CD8-positive, alpha-beta memory T cell (primary cell): ENCODE measurements around the gene PACS1. TPM values are rescaled to one million over a fixed set of nuclear protein-coding genes. Genes with fewer than 3 reads are reported as not detected.
"Not testable (repeated sequence)": the region's sequence is repeated elsewhere in the genome, so short reads cannot be mapped to it uniquely, and the experiment has no call there.

ENCODE experiments used
- CTCF ChIA-PET: fragments of 350-600 bp; sonication (Branson Sonifier 250); formaldehyde crosslinking; loops from one replicate; lab custom pipeline; 2021; ENCODE audit warnings: antibody characterized with exemption; lab: Charles Lee
- POLR2A ChIA-PET: fragments of 350-600 bp; sonication (Branson Sonifier 250); formaldehyde crosslinking; loops from one replicate; lab custom pipeline; 2021; ENCODE audit warnings: antibody characterized with exemption; lab: Charles Lee
- DNase-seq, 5 donors: peaks; one replicate each; pipeline versions ENCODE4 v3.0.0 to v3.0.0-alpha.2; 2020 to 2022; ENCODE audit warnings: mixed read lengths in 1 of 5
- H3K27ac ChIP-seq: one replicate; pipeline ENCODE4 v1.7.0; 2013; ENCODE audit warnings: low read depth, mild to moderate bottlenecking, low read length, moderate library complexity
- H3K27me3 ChIP-seq: 2 replicates; pipeline ENCODE4 v1.7.0; 2013; ENCODE audit warnings: low read length, mild to moderate bottlenecking; ENCODE audit not compliant: insufficient read depth, poor library complexity, severe bottlenecking
- H3K36me3 ChIP-seq: 2 replicates; pipeline ENCODE4 v1.7.0; 2013; ENCODE audit warnings: mild to moderate bottlenecking, low read length, moderate library complexity; ENCODE audit not compliant: insufficient read depth
- H3K4me1 ChIP-seq: 2 replicates; pipeline ENCODE4 v1.7.0; 2013; ENCODE audit warnings: mild to moderate bottlenecking, low read length, moderate library complexity; ENCODE audit not compliant: insufficient read depth
- H3K4me3 ChIP-seq: 2 replicates; pipeline ENCODE4 v1.7.0; 2013; ENCODE audit warnings: mild to moderate bottlenecking, low read length
- H3K9me3 ChIP-seq: 2 replicates; pipeline ENCODE4 v1.7.0; 2013; ENCODE audit warnings: mild to moderate bottlenecking, low read length
- H3K27ac Mint-ChIP-seq, 8 donors: one replicate each; pipeline ENCODE4 v1.8.0; 2020 to 2021; ENCODE audit warnings: mixed read lengths in 8 of 8, mild to moderate bottlenecking in 6 of 8, inconsistent platforms in 3 of 8, moderate library complexity in 3 of 8
- H3K27me3 Mint-ChIP-seq, 2 donors: one replicate each; pipeline ENCODE4 v1.8.0; 2020 to 2021; ENCODE audit warnings: mixed read lengths in 2 of 2, mild to moderate bottlenecking in 1 of 2, moderate library complexity in 1 of 2
- H3K36me3 Mint-ChIP-seq, 3 donors: one replicate each; pipeline ENCODE4 v1.8.0; 2020 to 2021; ENCODE audit warnings: mixed read lengths in 3 of 3, inconsistent platforms in 1 of 3, mild to moderate bottlenecking in 1 of 3
- H3K4me1 Mint-ChIP-seq, 3 donors: one replicate each; pipeline ENCODE4 v1.8.0; 2020 to 2021; ENCODE audit warnings: mixed read lengths in 3 of 3, inconsistent platforms in 1 of 3, mild to moderate bottlenecking in 1 of 3
- H3K4me3 Mint-ChIP-seq, 7 donors: one replicate each; pipeline ENCODE4 v1.8.0; 2020 to 2021; ENCODE audit warnings: mixed read lengths in 7 of 7, mild to moderate bottlenecking in 6 of 7, moderate library complexity in 4 of 7, inconsistent platforms in 2 of 7
- H3K9me3 Mint-ChIP-seq, 5 donors: one replicate each; pipeline ENCODE4 v1.8.0; 2020 to 2022; ENCODE audit warnings: mixed read lengths in 5 of 5, mild to moderate bottlenecking in 3 of 5, moderate library complexity in 2 of 5, inconsistent platforms in 1 of 5
- polyA plus RNA-seq: library from polyadenylated mRNA; unstranded; fragments of 300-500 nt; fragmentation: Illumina TruSeq; gene quantifications from one replicate; pipeline ENCODE4 v1.2.3, GENCODE V29; 2021
- total RNA-seq, 2 experiments: library from RNA; stranded (reverse); gene quantifications; one replicate each; pipeline ENCODE4 v1.2.3, GENCODE V29; 2021

The PACS1 gene
- total RNA-seq (10 to 100 TPM; 73.3 to 77.4 TPM), polyA plus RNA-seq (86.1 TPM)

GRCh38 chr11:66069715-66070603 lies at the start of gene PACS1:
Gene PACS1 (plus strand): TSS chr11:66070272. CDS start chr11:66070487, 215 bp downstream.
- Mint-ChIP-seq H3K27ac (peak within 1 kb of the TSS; percentile 89 to 99 (median 96)), H3K4me1 (peaks cover 58 to 73% (median 65%) of the 10 kb centered on the region in 3 donors), H3K27me3 (peaks cover 0 to 3% of the 10 kb centered on the region in 2 donors), H3K36me3 (peaks cover 6 to 70% (median 23%) of the 10 kb centered on the region in 3 donors), H3K4me3 (peak within 1 kb of the TSS; percentile 93 to 98 (median 95)), H3K9me3 (no peaks in the 10 kb centered on the region)
- H3K27ac ChIP-seq, result peak within 1 kb of the TSS; percentile 59
- H3K4me3 ChIP-seq, result peak within 1 kb of the TSS; percentile 76
- H3K27me3 ChIP-seq, result no peaks in the 10 kb centered on the region
- ChIA-PET POLR2A (interaction anchor here (1.1 to 4.8 kb wide), 6 partner anchors 11 to 57 kb away, joined by 4 to 43 read pairs (median 6); partner anchors contain the start of gene SF3B2), CTCF (interaction anchor here (1.0 to 8.1 kb wide), 15 partner anchors 10 to 210 kb away, joined by 3 to 103 read pairs (median 9); partner anchors contain the start of gene SF3B2)
- H3K36me3 ChIP-seq, result peaks cover 37% of the 10 kb centered on the region
- H3K9me3 ChIP-seq, result no peaks in the 10 kb centered on the region
- DNase-seq, result peak; percentile 76 to 88 (median 81)
- peaks cover 35% of the 10 kb centered on the region for H3K4me1 ChIP-seq

DNA sequence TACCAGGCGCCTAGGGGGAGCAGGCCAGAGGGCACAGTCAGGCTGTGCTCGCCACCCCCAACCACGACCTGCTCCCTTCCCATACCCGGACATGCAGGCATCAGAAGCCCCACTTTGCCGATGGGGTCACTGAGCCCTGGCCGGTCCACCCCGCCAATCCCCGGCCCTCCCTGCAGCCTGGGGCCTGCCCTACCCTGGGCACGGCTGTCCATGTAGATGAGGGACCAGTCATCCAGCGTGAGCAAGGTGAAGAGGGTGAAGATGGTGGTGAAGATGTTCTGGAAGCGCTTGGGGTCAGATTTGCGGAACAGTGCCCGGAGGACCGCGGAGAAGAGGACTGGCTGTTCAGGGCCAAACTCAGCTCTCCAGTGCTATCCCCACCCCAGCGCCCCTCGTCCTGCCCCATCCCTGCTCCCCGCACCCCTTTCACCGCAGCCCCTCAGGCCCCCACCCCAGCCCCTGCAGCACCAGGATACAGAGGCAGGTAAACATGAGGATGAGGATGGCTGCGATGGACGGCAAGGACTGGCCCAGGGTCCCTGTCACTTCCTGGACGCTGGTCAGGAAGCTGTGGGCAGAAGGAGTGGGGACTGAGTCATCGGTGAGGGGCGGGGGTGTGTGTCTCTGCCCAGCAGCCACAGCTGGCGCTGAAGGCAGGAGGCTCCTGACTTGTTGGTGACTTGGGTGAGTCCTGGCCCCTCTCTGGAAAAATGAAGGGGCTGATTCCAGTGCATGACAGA lies 49.3 kb upstream of the PACS1 start:
- H3K27me3 ChIP-seq, result no peaks in the 10 kb centered on the region
- no peak overlapping the region for H3K27ac ChIP-seq
- no peak overlapping the region for H3K27ac Mint-ChIP-seq
- H3K36me3 Mint-ChIP-seq, result no peaks in the 10 kb centered on the region
- H3K4me3 ChIP-seq, result no peak overlapping the region
- peaks cover 5 to 9% (median 6%) of the 10 kb centered on the region in 3 donors for H3K4me1 Mint-ChIP-seq
- peaks cover 2 to 8% of the 10 kb centered on the region in 2 donors for H3K27me3 Mint-ChIP-seq
- no peaks in the 10 kb centered on the region for H3K9me3 ChIP-seq
- ChIA-PET POLR2A (no interaction called here), CTCF (no interaction called here)
- peaks cover 7% of the 10 kb centered on the region for H3K4me1 ChIP-seq
- H3K36me3 ChIP-seq, result no peaks in the 10 kb centered on the region
- no peak overlapping the region for H3K4me3 Mint-ChIP-seq
- DNase-seq, result no peak
- no peaks in the 10 kb centered on the region for H3K9me3 Mint-ChIP-seq

DNA sequence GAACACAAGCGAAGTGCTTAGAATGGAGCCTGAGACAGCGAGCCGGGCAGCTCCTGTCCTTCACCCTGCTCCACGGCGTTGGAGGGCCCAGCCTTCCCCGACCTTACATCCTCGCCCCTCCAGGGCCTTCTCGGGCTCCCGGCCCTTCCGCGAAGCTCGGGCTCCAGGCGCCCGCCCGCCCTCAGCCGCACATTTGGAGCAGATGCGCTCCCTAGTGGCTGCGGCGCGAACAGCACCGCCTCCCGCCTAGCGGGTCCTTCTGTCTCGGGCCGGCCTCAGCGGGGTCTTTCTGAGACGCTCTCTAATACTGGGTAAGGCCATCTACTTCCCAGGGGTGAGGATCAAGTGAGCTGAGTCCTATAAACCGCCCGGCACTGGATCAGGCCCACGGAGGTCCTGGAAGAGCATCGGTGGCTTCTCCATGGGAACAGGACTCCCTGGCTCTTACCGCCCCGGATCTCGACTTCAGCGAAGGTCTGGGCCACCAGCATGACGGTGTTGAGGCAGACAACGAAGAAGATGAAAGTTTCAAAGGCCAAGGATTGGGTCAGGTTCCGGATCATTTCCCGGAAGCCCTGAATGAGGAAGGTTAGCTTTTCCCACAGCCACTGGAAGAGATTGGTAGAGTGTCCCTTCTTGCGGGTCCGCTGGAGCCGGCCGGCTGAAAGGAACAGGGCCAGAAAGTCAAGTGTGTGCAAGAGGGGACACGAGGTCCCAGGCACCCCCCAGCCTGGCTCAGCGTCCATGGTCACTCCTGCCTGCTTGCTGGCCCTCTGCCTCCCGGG lies 47.5 kb upstream of the PACS1 start:
- H3K4me1 ChIP-seq, result peaks cover 7% of the 10 kb centered on the region
- ChIA-PET POLR2A (interaction anchor here (0.6 to 1.1 kb wide), 3 partner anchors 11 to 311 kb away, joined by 3 to 17 read pairs (median 7); no protein-coding TSS in a partner anchor), CTCF (interaction anchor here (0.6 to 2.2 kb wide), 31 partner anchors 8 to 434 kb away, joined by 3 to 22 read pairs (median 4); partner anchors contain the start of genes BANF1, CCDC85B, CST6 and FIBP)
- no peaks in the 10 kb centered on the region for H3K36me3 ChIP-seq
- Mint-ChIP-seq H3K27me3 (peaks cover 3 to 8% of the 10 kb centered on the region in 2 donors), H3K9me3 (no peaks in the 10 kb centered on the region), H3K4me1 (peaks cover 5 to 9% (median 6%) of the 10 kb centered on the region in 3 donors), H3K4me3 (peak overlapping the region in 5 of 7 donors; percentile 27 to 51 (median 28)), H3K36me3 (no peaks in the 10 kb centered on the region), H3K27ac (no peak overlapping the region)
- H3K27ac ChIP-seq, result no peak overlapping the region
- no peaks in the 10 kb centered on the region for H3K27me3 ChIP-seq
- H3K9me3 ChIP-seq, result no peaks in the 10 kb centered on the region
- H3K4me3 ChIP-seq, result no peak overlapping the region
- peak; percentile 63 to 80 (median 71) for DNase-seq

GRCh38 chr11:66023186-66023440 lies 47.0 kb upstream of the PACS1 start:
- H3K9me3 ChIP-seq, H3K27ac ChIP-seq, H3K4me1 Mint-ChIP-seq, H3K27ac Mint-ChIP-seq, POLR2A ChIA-PET, H3K36me3 Mint-ChIP-seq, H3K27me3 Mint-ChIP-seq, DNase-seq, H3K27me3 ChIP-seq, H3K36me3 ChIP-seq, H3K9me3 Mint-ChIP-seq, H3K4me3 Mint-ChIP-seq, H3K4me3 ChIP-seq, H3K4me1 ChIP-seq: not testable (repeated sequence)
- CTCF ChIA-PET, result interaction anchor here (1.2 to 2.2 kb wide), 18 partner anchors 7 to 435 kb away, joined by 3 to 22 read pairs (median 5); partner anchors contain the start of genes CCDC85B, CST6, FIBP and KAT5

- no peaks in the 10 kb centered on the region for H3K36me3 ChIP-seq
- POLR2A ChIA-PET, result no interaction called here
- peak within 1 kb of the TSS in 1 of 8 donors; percentile 47 for H3K27ac Mint-ChIP-seq
Measured at GRCh38 chr11:66026017-66026529, 44.0 kb upstream of the PACS1 start, which contains the start of gene CATSPER1. Gene CATSPER1 (minus strand): TSS chr11:66026479. CDS start chr11:66026379, 100 bp downstream.

DNA sequence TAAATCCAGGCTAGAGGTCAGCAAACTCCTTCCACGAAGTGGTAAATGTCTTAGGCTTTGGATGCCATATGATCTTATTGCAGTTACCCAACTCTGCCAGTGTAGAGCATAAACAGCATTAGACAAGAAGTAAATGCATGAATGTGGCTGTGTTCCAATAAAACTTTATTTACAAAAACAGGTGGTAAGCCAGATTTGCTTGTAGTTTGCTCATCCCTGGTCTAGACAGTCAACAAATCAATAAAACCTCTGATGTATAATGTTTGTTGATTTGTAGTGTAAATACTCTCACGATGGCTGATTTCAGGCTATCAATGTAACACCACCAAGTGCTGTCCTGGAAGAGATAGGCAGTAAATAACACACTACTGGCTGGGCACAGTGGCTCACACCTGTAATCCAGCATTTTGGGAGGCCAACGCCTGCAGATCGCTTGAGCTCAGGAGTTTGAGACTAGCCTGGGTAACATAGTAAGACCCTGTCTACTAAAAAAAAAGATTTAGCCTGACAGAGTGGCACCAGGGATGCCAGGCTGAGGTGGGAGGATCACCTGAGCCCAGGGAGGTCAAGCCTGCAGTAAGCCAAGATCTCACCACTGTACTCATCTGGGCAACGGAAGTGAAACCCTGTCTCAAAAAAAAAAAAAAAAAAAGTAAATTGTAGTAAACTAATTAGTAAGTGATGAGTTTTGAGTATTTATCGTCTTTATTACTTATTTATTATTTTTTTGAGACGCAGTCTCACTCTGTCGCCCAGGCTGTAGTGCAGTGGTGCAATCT lies 36.9 kb upstream of the PACS1 start:
- CTCF ChIA-PET, result no interaction called here

More at GRCh38 chr11:66026017-66026529, 44.0 kb upstream of the PACS1 start, which contains the start of gene CATSPER1:
- H3K36me3 Mint-ChIP-seq, result no peaks in the 10 kb centered on the region
- no peaks in the 10 kb centered on the region for H3K9me3 Mint-ChIP-seq
- H3K4me3 Mint-ChIP-seq, result peak within 1 kb of the TSS in 1 of 7 donors; percentile 68
- peaks cover 3 to 8% of the 10 kb centered on the region in 2 donors for H3K27me3 Mint-ChIP-seq
- no peak for DNase-seq
- Histone ChIP-seq H3K27me3 (no peaks in the 10 kb centered on the region), H3K4me1 (peaks cover 7% of the 10 kb centered on the region), H3K27ac (no peak within 1 kb of the TSS), H3K4me3 (no peak within 1 kb of the TSS), H3K9me3 (no peaks in the 10 kb centered on the region)
- CTCF ChIA-PET, result interaction anchor here (1.0 to 1.2 kb wide), 2 partner anchors 142 to 314 kb away, joined by 3 read pairs; partner anchors contain the start of gene KAT5
- peaks cover 5 to 8% (median 6%) of the 10 kb centered on the region in 3 donors for H3K4me1 Mint-ChIP-seq

More for the DNA sequence above, 36.9 kb upstream of the PACS1 start:
- H3K4me1 Mint-ChIP-seq, result no peaks in the 10 kb centered on the region
- no peak for DNase-seq
- no peak overlapping the region for H3K27ac Mint-ChIP-seq
- no peak overlapping the region for H3K4me3 Mint-ChIP-seq
- H3K36me3 ChIP-seq, result no peaks in the 10 kb centered on the region
- H3K27me3 Mint-ChIP-seq, result peaks cover 3 to 8% of the 10 kb centered on the region in 2 donors
- H3K27me3 ChIP-seq, result no peaks in the 10 kb centered on the region
- no peaks in the 10 kb centered on the region for H3K9me3 ChIP-seq
- POLR2A ChIA-PET, result interaction anchor here (0.7 kb wide), 1 partner anchor 11 kb away, joined by 7 read pairs; no protein-coding TSS in a partner anchor
- H3K4me3 ChIP-seq, result no peak overlapping the region
- no peaks in the 10 kb centered on the region for H3K4me1 ChIP-seq
- H3K27ac ChIP-seq, result no peak overlapping the region
- H3K9me3 Mint-ChIP-seq, result no peaks in the 10 kb centered on the region
- H3K36me3 Mint-ChIP-seq, result no peaks in the 10 kb centered on the region
